IPS-20b (cell line): Measurements from ENCODE around the gene PKLR.

Experiments used
- H3K27ac ChIP-seq: one replicate; pipeline ENCODE4 v1.5.1; 2013; ENCODE audit warnings: low read length
- H3K27me3 ChIP-seq: 2 replicates; pipeline ENCODE4 v1.6.1; 2013; ENCODE audit warnings: mild to moderate bottlenecking, low read length, inconsistent platforms; ENCODE audit not compliant: insufficient read depth
- H3K36me3 ChIP-seq: 2 replicates; pipeline ENCODE4 v1.6.1; 2013; ENCODE audit warnings: low read depth, mild to moderate bottlenecking, inconsistent platforms, low read length, moderate library complexity; ENCODE audit not compliant: insufficient read depth
- H3K4me1 ChIP-seq: 2 replicates; pipeline ENCODE4 v1.6.1; 2013; ENCODE audit warnings: mild to moderate bottlenecking, control low read depth, inconsistent platforms, low read length, moderate library complexity; ENCODE audit not compliant: insufficient read depth
- H3K4me3 ChIP-seq: 2 replicates; pipeline ENCODE4 v1.5.1; 2013; ENCODE audit warnings: mild to moderate bottlenecking, low read length, inconsistent platforms
- H3K9ac ChIP-seq: 2 replicates; pipeline ENCODE4 v1.6.1; 2013; ENCODE audit warnings: low read depth, mild to moderate bottlenecking, inconsistent platforms, low read length, moderate library complexity
- H3K9me3 ChIP-seq: 2 replicates; pipeline ENCODE4 v1.6.1; 2013; ENCODE audit warnings: mild to moderate bottlenecking, low read depth, low read length, inconsistent platforms; ENCODE audit not compliant: insufficient read depth

PKLR gene

DNA sequence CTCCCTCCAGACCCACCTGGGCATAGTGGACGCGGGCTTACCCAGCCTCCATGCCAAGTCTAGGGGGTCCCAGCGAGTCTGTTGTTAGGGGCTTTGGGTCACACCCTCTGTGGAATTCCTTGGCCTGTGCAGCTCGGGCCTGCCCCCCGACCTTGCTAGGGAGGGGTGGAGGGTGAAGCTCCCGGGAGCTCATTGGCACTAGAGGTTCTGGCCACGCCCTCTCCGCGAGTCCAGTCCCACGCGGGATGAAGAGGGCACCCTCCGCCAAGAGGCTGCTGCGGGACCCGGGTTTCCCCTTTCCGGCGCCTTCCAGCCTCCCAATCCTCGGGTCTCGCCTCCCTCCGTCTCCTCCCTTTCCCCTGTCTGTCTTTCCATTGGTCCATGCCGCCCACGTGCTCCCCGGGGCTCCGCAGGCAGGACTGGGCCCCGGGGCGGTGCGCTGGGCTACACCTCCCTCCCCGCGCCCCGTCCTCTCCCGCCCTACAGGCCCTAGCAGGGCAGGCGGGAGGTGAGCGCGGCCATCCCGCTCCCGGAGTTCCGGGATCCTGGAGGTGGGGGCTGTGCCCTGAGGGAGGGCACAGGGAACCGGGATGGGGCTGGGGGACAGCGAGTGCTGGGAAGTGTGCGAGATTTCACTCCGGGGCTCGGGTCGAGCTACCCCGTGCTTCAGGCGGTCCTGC is 22.9 kb upstream of the PKLR start:
- Histone ChIP-seq H3K36me3 (peaks cover 38% of the 10 kb centered on the region), H3K4me3 (peak overlapping the region; percentile 97), H3K27ac (peak overlapping the region; percentile 82), H3K9ac (peak overlapping the region; percentile 89; the same call in 1 of the 2 replicates), H3K4me1 (peaks cover 11% of the 10 kb centered on the region), H3K27me3 (peaks cover 17% of the 10 kb centered on the region), H3K9me3 (no peaks in the 10 kb centered on the region)

DNA sequence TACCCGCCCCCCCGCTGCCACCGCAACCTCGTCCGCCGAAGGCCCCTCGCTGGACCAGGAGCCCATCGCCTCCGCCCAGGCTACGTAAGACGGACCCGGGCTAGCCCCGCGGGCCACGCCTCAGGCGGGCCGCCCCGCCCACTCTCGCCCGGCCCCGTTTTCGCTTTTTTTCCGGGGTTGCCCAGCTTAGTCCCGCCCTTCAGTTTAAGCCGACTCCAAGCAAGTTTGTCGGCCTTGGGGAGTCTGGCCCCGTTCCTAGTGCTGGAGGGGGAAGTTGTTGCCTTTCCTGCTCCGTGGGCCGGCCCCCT is 22.4 kb upstream of the PKLR start:
- Histone ChIP-seq H3K27ac (peak overlapping the region; percentile 82), H3K36me3 (peaks cover 43% of the 10 kb centered on the region), H3K4me3 (peak overlapping the region; percentile 97), H3K4me1 (peaks cover 11% of the 10 kb centered on the region), H3K9ac (peak overlapping the region; percentile 89; the same call in 1 of the 2 replicates), H3K9me3 (no peaks in the 10 kb centered on the region), H3K27me3 (peaks cover 17% of the 10 kb centered on the region)

- no peaks in the 10 kb centered on the region for H3K9me3 ChIP-seq
- H3K27me3 ChIP-seq, result peaks cover 17% of the 10 kb centered on the region
- H3K36me3 ChIP-seq, result peaks cover 43% of the 10 kb centered on the region
- no peak overlapping the region for H3K27ac ChIP-seq
- peaks cover 11% of the 10 kb centered on the region for H3K4me1 ChIP-seq
- H3K9ac ChIP-seq, result peak overlapping the region; percentile 89; the same call in 1 of the 2 replicates
- peak overlapping the region; percentile 97 for H3K4me3 ChIP-seq
These were observed 21.9 kb upstream of the PKLR start for GRCh38 chr1:155322953-155323728.

DNA sequence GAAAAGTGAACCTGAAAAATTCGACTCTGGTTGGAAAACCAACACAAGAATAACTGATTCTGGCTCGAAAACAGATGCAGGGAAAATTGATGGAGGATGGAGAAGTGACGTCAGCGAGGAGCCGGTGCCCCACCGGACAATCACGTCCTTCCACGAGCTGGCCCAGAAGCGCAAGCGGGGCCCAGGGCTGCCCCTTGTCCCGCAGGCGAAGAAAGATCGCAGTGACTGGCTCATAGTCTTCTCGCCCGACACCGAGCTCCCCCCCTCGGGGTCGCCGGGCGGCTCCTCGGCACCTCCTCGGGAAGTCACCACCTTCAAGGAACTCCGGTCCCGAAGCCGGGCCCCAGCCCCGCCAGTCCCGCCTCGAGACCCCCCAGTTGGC is 21.3 kb upstream of the PKLR start:
- Histone ChIP-seq H3K9me3 (no peaks in the 10 kb centered on the region), H3K27me3 (peaks cover 17% of the 10 kb centered on the region), H3K9ac (no peak overlapping the region; the same call in 1 of the 2 replicates), H3K36me3 (peaks cover 43% of the 10 kb centered on the region), H3K4me3 (peak overlapping the region; percentile 97), H3K27ac (no peak overlapping the region), H3K4me1 (peaks cover 11% of the 10 kb centered on the region)

GRCh38 chr1:155321639-155322503 is 20.6 kb upstream of the PKLR start:
- Histone ChIP-seq H3K9me3 (no peaks in the 10 kb centered on the region), H3K4me3 (peak overlapping the region; percentile 97), H3K9ac (no peak overlapping the region; the same call in 1 of the 2 replicates), H3K27me3 (peaks cover 17% of the 10 kb centered on the region), H3K4me1 (peaks cover 11% of the 10 kb centered on the region), H3K27ac (no peak overlapping the region), H3K36me3 (peaks cover 42% of the 10 kb centered on the region)

- peak within 1 kb of the TSS; percentile 75 for H3K4me3 ChIP-seq
- no peaks in the 10 kb centered on the region for H3K9me3 ChIP-seq
- peaks cover 11% of the 10 kb centered on the region for H3K4me1 ChIP-seq
- H3K27ac ChIP-seq, result no peak within 1 kb of the TSS
- H3K27me3 ChIP-seq, result peaks cover 17% of the 10 kb centered on the region
- peaks cover 39% of the 10 kb centered on the region for H3K36me3 ChIP-seq
- H3K9ac ChIP-seq, result peak within 1 kb of the TSS; percentile 50; the same call in 1 of the 2 replicates
These were observed 19.7 kb upstream of the PKLR start, which contains the start of gene RUSC1 for GRCh38 chr1:155320661-155321617. TSS of gene RUSC1 (plus strand) at chr1:155320894. CDS start at chr1:155321774, 880 bp downstream.

- H3K9ac ChIP-seq, result peak overlapping the region; percentile 50; the same call in 1 of the 2 replicates
- peaks cover 11% of the 10 kb centered on the region for H3K4me1 ChIP-seq
- H3K4me3 ChIP-seq, result peak overlapping the region; percentile 75; the same call in 1 of the 2 replicates
These were observed 19.0 kb upstream of the PKLR start for GRCh38 chr1:155320252-155320651.

DNA sequence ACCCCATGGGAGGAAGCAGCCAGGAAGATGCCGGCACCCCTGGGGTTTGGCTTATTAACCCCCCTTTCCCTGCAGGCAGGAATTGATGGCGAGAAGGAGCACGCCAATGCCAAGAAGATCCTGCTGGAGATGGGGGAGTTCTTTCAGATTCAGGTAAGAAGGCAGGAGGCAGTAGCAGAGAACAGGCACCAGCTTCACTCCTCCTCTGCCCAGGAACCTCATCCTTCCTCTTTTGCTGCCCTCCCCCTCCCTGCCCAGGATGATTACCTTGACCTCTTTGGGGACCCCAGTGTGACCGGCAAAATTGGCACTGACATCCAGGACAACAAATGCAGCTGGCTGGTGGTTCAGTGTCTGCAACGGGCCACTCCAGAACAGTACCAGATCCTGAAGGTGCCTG is 18.3 kb upstream of the PKLR start:
- H3K4me3 ChIP-seq, result no peak overlapping the region
- peaks cover 17% of the 10 kb centered on the region for H3K27me3 ChIP-seq
- H3K9ac ChIP-seq, result no peak overlapping the region
- no peaks in the 10 kb centered on the region for H3K9me3 ChIP-seq
- H3K27ac ChIP-seq, result no peak overlapping the region
- H3K4me1 ChIP-seq, result peaks cover 11% of the 10 kb centered on the region
- H3K36me3 ChIP-seq, result peaks cover 42% of the 10 kb centered on the region

More at GRCh38 chr1:155320252-155320651, 19.0 kb upstream of the PKLR start:
- peaks cover 17% of the 10 kb centered on the region for H3K27me3 ChIP-seq
- H3K36me3 ChIP-seq, result peaks cover 35% of the 10 kb centered on the region
- no peak overlapping the region for H3K27ac ChIP-seq
- no peaks in the 10 kb centered on the region for H3K9me3 ChIP-seq

GRCh38 chr1:155318082-155318481 is 16.8 kb upstream of the PKLR start:
- Histone ChIP-seq H3K4me1 (peaks cover 11% of the 10 kb centered on the region), H3K9ac (no peak overlapping the region), H3K9me3 (no peaks in the 10 kb centered on the region), H3K4me3 (no peak overlapping the region), H3K36me3 (peaks cover 52% of the 10 kb centered on the region), H3K27ac (no peak overlapping the region), H3K27me3 (peaks cover 17% of the 10 kb centered on the region)

DNA sequence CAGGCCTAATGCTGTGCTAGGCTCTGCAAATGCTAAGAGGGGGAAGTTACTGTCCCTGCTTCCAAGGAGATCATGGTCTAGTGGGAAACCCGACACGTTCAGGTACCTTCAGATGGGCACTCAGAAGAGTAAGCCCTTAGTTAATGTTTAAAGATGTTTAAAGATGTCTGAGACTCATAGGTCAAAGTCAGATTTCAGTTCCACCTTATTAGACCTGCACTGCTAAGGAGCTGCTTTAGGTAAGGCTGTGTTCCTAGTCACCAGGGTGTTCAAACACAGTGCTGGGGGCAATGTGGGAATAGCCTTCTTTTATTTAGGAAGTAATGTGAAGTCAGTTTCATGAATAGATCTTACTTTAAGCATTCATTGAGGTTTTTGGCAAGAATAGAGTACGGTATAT is 15.7 kb upstream of the PKLR start:
- Histone ChIP-seq H3K27ac (no peak overlapping the region), H3K9ac (no peak overlapping the region), H3K27me3 (peaks cover 10% of the 10 kb centered on the region), H3K4me3 (no peak overlapping the region), H3K9me3 (no peaks in the 10 kb centered on the region), H3K36me3 (peaks cover 64% of the 10 kb centered on the region), H3K4me1 (peaks cover 5% of the 10 kb centered on the region; the same call in 1 of the 2 replicates)
